22Rv1 (cell line): ENCODE measurements around the gene IFNL2.

Source experiments
- CTCF ChIP-seq: fragments of 450-650 bp; IDR thresholded peaks from 2 replicates; pipeline ENCODE4 v1.5.1; 2017; ENCODE audit warnings: mild to moderate bottlenecking
- ZFX ChIP-seq: fragments of 450-650 bp; IDR thresholded peaks from 2 replicates; pipeline ENCODE4 v1.6.1; 2017; ENCODE audit warnings: antibody characterized with exemption, borderline replicate concordance

- TF ChIP-seq CTCF (no peak), ZFX (no peak)
Measured at GRCh38 chr19:39304701-39305571, 36.7 kb downstream of the IFNL2 start.
